GM10248 (cell line): ENCODE results near the gene DHX32.

Experiments
- CTCF ChIA-PET: fragments of 300-600 bp; sonication (Branson Sonifier 250); formaldehyde crosslinking; extraction: SDS; loops from one replicate; lab custom pipeline; 2021; ENCODE audit warnings: antibody characterized with exemption; lab: Yijun Ruan, JAX
- POLR2A ChIA-PET: fragments of 350-650 bp; sonication (Branson Sonifier 250); formaldehyde crosslinking; extraction: SDS; loops from one replicate; lab custom pipeline; 2020; ENCODE audit warnings: antibody characterized with exemption; lab: Yijun Ruan, JAX
- DNase-seq: peaks from one replicate; pipeline ENCODE4 v3.0.0; 2012; ENCODE audit errors: extremely low spot score
- TF ChIP-seq, protein P1 (sequence below): IDR thresholded peaks from 2 replicates; pipeline ENCODE4 v1.5.1; 2012; ENCODE audit warnings: mild to moderate bottlenecking, low read depth; ENCODE audit errors: extremely low read depth, missing control alignments, control extremely low read depth

DHX32 gene

DNA sequence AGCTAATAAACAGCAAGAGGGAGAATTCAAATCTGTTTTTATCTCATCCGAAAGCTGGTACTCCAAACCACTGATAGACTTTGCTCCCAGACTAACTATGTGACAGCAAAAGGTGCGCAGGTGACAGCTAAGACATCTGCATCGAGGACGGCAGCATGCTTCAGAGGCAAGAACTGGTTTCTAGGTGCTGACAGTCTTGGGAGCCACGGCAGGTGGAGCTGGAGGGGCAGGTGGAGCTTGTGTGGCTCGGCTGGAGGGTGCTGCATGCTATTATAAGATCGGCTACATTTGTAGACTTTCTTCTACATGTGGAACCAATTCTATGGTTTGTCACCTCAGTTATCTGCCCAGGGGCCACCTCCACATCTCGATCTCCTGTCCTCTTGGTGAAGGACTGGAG lies 83.7 kb downstream of the DHX32 start:
- CTCF ChIA-PET: interaction anchor here (1.2 to 3.3 kb wide), 3 partner anchors 13 to 38 kb away, joined by 3 to 10 read pairs (median 4); no protein-coding TSS in a partner anchor
- TF ChIP-seq, protein P1, sequence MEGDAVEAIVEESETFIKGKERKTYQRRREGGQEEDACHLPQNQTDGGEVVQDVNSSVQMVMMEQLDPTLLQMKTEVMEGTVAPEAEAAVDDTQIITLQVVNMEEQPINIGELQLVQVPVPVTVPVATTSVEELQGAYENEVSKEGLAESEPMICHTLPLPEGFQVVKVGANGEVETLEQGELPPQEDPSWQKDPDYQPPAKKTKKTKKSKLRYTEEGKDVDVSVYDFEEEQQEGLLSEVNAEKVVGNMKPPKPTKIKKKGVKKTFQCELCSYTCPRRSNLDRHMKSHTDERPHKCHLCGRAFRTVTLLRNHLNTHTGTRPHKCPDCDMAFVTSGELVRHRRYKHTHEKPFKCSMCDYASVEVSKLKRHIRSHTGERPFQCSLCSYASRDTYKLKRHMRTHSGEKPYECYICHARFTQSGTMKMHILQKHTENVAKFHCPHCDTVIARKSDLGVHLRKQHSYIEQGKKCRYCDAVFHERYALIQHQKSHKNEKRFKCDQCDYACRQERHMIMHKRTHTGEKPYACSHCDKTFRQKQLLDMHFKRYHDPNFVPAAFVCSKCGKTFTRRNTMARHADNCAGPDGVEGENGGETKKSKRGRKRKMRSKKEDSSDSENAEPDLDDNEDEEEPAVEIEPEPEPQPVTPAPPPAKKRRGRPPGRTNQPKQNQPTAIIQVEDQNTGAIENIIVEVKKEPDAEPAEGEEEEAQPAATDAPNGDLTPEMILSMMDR: no peak
- no peak for DNase-seq
- POLR2A ChIA-PET: no interaction called here

DNA sequence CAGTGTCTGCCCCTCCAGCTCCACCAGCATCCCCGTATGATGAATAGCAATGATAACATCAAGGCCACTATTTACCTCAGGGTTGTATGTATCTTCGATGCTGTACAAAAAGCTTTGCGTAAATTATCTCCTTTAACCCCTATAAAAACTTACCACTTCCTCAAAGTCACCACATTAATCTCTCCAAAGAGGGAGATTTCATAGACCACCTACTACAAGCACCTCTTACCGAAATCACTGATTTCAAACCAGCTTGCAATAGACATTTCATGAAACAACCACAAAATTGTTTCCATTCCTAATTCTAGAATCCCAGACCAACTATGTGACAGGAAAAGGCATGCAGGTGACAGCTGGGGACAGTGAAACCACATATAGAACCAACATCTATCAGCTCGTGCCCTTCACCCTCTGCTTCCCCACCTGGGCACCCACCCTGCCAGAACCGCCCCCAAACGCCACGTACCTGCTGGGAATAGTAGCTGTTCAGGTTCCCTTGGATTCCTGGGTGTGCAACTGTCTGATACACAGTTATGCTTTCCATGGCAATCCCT lies 85.4 kb downstream of the DHX32 start:
- POLR2A ChIA-PET: no interaction called here
- CTCF ChIA-PET: interaction anchor here (1.0 to 1.6 kb wide), 3 partner anchors 8 to 30 kb away, joined by 3 to 4 read pairs (median 4); no protein-coding TSS in a partner anchor
- TF ChIP-seq, protein P1: no peak
- DNase-seq: no peak

DNA sequence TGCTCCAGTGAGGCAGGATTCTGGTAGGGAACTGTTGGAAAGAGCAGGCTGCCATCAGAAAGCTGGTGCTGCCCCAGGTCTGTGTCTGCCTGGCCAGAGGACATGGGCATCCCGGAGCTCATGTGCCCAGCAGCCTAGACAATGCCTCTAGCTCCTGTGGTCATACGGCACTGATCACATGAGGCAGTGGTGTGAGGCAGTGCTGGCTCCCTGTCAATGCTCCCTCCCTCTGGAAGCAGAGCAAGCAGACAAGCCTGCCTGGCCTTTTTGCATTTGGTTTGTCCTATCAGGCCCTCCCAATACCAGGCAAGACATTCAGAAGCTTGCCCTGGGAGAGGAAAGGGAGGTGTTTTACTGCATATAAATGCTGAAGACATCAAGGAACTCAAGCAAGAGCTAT lies 86.0 kb downstream of the DHX32 start:
- CTCF ChIA-PET: interaction anchor here (1.0 to 1.3 kb wide), 3 partner anchors 9 to 12 kb away, joined by 3 to 4 read pairs (median 4); no protein-coding TSS in a partner anchor
- TF ChIP-seq, protein P1: no peak
- POLR2A ChIA-PET: no interaction called here
- no peak for DNase-seq

GRCh38 chr10:125792342-125793300 lies 88.5 kb downstream of the DHX32 start:
- POLR2A ChIA-PET: no interaction called here
- TF ChIP-seq, protein P1: no peak
- CTCF ChIA-PET: interaction anchor here (0.8 to 1.7 kb wide), 2 partner anchors 9 to 24 kb away, joined by 3 to 6 read pairs; no protein-coding TSS in a partner anchor
- DNase-seq: no peak

GRCh38 chr10:125788156-125789034 lies 92.7 kb downstream of the DHX32 start:
- TF ChIP-seq, protein P1: no peak
- POLR2A ChIA-PET: no interaction called here
- DNase-seq: no peak
- CTCF ChIA-PET: interaction anchor here (1.3 to 1.7 kb wide), 2 partner anchors 20 to 29 kb away, joined by 3 to 5 read pairs; no protein-coding TSS in a partner anchor
